Breast epithelium (tissue), 3 donors: ENCODE measurements around the gene TM4SF1.

Source experiments
- POLR2A ChIP-seq: fragments of 450-650 bp; IDR thresholded peaks from one replicate; pipeline ENCODE4 v1.6.1; 2016; ENCODE audit warnings: antibody characterized with exemption, mild to moderate bottlenecking, moderate library complexity
- TF ChIP-seq, protein P1 (sequence below), 3 donors: fragments of 450-650 bp; IDR thresholded peaks; one replicate each; pipeline ENCODE4 v1.5.1; 2016 to 2017; ENCODE audit warnings: antibody characterized with exemption in 3 of 3, mild to moderate bottlenecking in 3 of 3, moderate library complexity in 3 of 3

GRCh38 chr3:149406244-149406752 lies 28.8 kb upstream of the TM4SF1 start:
- TF ChIP-seq, protein P1, sequence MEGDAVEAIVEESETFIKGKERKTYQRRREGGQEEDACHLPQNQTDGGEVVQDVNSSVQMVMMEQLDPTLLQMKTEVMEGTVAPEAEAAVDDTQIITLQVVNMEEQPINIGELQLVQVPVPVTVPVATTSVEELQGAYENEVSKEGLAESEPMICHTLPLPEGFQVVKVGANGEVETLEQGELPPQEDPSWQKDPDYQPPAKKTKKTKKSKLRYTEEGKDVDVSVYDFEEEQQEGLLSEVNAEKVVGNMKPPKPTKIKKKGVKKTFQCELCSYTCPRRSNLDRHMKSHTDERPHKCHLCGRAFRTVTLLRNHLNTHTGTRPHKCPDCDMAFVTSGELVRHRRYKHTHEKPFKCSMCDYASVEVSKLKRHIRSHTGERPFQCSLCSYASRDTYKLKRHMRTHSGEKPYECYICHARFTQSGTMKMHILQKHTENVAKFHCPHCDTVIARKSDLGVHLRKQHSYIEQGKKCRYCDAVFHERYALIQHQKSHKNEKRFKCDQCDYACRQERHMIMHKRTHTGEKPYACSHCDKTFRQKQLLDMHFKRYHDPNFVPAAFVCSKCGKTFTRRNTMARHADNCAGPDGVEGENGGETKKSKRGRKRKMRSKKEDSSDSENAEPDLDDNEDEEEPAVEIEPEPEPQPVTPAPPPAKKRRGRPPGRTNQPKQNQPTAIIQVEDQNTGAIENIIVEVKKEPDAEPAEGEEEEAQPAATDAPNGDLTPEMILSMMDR (IDR thresholded peaks at IDR 0.05) = no peak
- no peak for TF ChIP-seq POLR2A
